A549 treated with CORT108297 at 1 μM for 4 hours (cell line): ENCODE data around the gene AIFM3. TPM values are rescaled to one million over a fixed set of nuclear protein-coding genes. Genes with fewer than 3 reads are reported as not detected.

Experiments
- total RNA-seq: library from RNA; stranded (reverse); fragments of 200-300 nt; extraction: Qiagen RNA extraction; gene quantifications from 5 replicates; pipeline ENCODE4 v1.2.3, GENCODE V29; 2022

AIFM3 gene
- 2.1 to 4.6 TPM (median 4.3 TPM) in 5 replicates for total RNA-seq

GRCh38 chr22:20966883-20967696 is at the start of gene AIFM3:
Gene AIFM3, plus strand, starts transcription at chr22:20967255. Its CDS starts 690 bp downstream, at chr22:20967945.

GRCh38 chr22:20981787-20982562 is 14.9 kb downstream of the AIFM3 start, which contains the start of gene LZTR1:
Gene LZTR1, plus strand, starts transcription at chr22:20982297. Its CDS starts 75 bp downstream, at chr22:20982372.

DNA sequence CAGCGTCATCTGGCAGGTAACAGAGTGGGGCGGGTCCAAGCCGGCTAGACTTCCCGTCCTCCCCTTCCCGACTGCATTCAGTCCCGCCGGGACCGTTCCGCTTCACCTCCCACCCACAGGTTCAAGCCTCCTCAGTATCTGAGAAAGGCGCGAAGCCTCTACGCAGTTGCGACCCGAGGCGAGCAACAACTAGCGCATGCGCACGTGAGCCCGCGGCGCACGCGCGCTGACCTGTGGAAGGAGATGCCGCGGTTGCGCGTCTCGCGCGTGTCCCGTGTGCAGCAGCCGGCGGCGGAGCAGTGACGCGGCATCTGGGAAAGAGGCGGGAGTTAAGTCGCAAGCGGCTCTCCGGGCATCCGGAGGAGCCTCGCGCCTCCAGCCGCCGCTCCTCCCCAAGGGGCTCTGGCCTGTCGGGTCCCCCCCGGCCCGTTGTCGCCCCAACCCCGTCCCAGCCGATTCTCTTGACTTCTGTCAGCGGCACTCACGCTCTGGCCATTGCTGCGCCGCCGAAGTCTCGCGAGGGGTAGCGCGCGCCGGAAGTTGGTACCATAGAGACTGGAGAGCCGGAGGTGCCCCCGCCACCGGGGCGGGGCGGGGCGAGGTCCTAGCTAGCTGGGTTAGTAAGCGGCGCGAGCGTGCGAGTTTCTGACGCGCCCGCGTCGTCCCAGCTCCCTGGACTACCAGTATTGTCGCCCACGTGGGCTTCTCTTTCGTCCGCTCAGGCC is 34.7 kb downstream of the AIFM3 start, which contains the start of gene THAP7:
Gene THAP7, minus strand, starts transcription at position 518 of the 725 bp plus-strand sequence. Its CDS starts 207 bp downstream, at position 311.

GRCh38 chr22:21014726-21015465 is 47.8 kb downstream of the AIFM3 start, which contains the start of gene P2RX6:
Gene P2RX6, plus strand, starts transcription at chr22:21015165. Its CDS starts 10 bp downstream, at chr22:21015175.

Other genes starting within 250 kb of the AIFM3 start
- 0.05 to 0.08 TPM in 2 of 5 replicates, not detected in the others for gene SERPIND1, start 193.1 kb upstream of the AIFM3 start, total RNA-seq
- 19.5 to 22.7 TPM (median 21.5 TPM) in 5 replicates for gene PI4KA, start 108.4 kb upstream of the AIFM3 start, total RNA-seq
- 16.0 to 17.9 TPM (median 16.8 TPM) in 5 replicates for gene SNAP29, start 108.2 kb upstream of the AIFM3 start, total RNA-seq
- gene CRKL, start 49.8 kb upstream of the AIFM3 start, total RNA-seq = 19.8 to 24.9 TPM (median 21.3 TPM) in 5 replicates
- gene LZTR1, start 15.0 kb downstream of the AIFM3 start, total RNA-seq = 12.8 to 22.5 TPM (median 19.1 TPM) in 5 replicates
- gene THAP7, start 34.9 kb downstream of the AIFM3 start, total RNA-seq = 15.4 to 27.5 TPM (median 25.5 TPM) in 5 replicates
- gene P2RX6, start 47.9 kb downstream of the AIFM3 start, total RNA-seq = 0.35 to 1.1 TPM (median 0.70 TPM) in 5 replicates
- gene SLC7A4, start 65.3 kb downstream of the AIFM3 start, total RNA-seq = not detected in 5 replicates
- not detected in 5 replicates for gene LRRC74B, start 78.7 kb downstream of the AIFM3 start, total RNA-seq